GM12878 (cell line): ENCODE results near the gene PPM1N. TPM values are rescaled to one million over a fixed set of nuclear protein-coding genes. Genes with fewer than 3 reads are reported as not detected.

Source experiments
- ATAC-seq: fragments of 200-7000 bp; cut with Tn5 transposase; 3 replicates; pipeline ENCODE4 v1.9.1; 2020; ENCODE audit warnings: mild to moderate bottlenecking, moderate library complexity
- BruUV-seq: library from RNA; stranded (reverse); fragments of 400-500 nt; replicated peaks from 2 replicates; lab custom pipeline; 2021; lab: Mats Ljungman, UMichigan
- CTCF ChIA-PET: fragments of 300-600 bp; sonication (Branson Sonifier 250); formaldehyde crosslinking; extraction: SDS; loops from one replicate; lab custom pipeline; 2021; ENCODE audit warnings: inconsistent platforms; lab: Yijun Ruan, JAX
- POLR2A ChIA-PET: fragments of 350-600 bp; formaldehyde crosslinking; extraction: SDS; loops from one replicate; lab custom pipeline; 2021; ENCODE audit warnings: inconsistent platforms; lab: Charles Lee
- RAD21 ChIA-PET: fragments of 300-600 bp; sonication (Branson Sonifier 250); formaldehyde crosslinking; loops from one replicate; lab custom pipeline; 2023; ENCODE audit warnings: antibody characterized with exemption; ENCODE audit not compliant: unreplicated experiment; lab: Charles Lee
- SMC1A ChIA-PET: fragments of 300-600 bp; sonication (Branson Sonifier 250); formaldehyde crosslinking; loops from one replicate; lab custom pipeline; 2023; ENCODE audit not compliant: unreplicated experiment, uncharacterized antibody; lab: Charles Lee
- DNase-seq: peaks from one replicate; pipeline ENCODE4 v3.0.0-alpha.2; 2011; ENCODE audit warnings: low read depth, low spot score
- FAIRE-seq: peaks from 3 replicates; lab custom pipeline; 2011; peaks lifted over from hg19 to GRCh38; lab: Jason Lieb, UNC
- H2AFZ ChIP-seq: 2 replicates; pipeline ENCODE4 v1.6.0; 2011; ENCODE audit warnings: low read depth, low read length, control low read depth; ENCODE audit not compliant: control insufficient read depth
- H3K27ac ChIP-seq: 2 replicates; pipeline ENCODE4 v1.5.1; 2011; ENCODE audit warnings: control low read depth; ENCODE audit not compliant: control insufficient read depth, insufficient read depth
- H3K27me3 ChIP-seq, 2 experiments: replicated peaks in 1 of 2; 2 replicates each; pipeline versions ENCODE4 v1.6.0 to v1.6.1; 2011; ENCODE audit warnings: low read length in 1 of 2; ENCODE audit not compliant: control insufficient read depth in 2 of 2, insufficient read depth in 2 of 2
- H3K36me3 ChIP-seq, 2 experiments: 2 replicates each; pipeline ENCODE4 v1.5.1; 2011; ENCODE audit warnings: low read length in 1 of 2; ENCODE audit not compliant: control insufficient read depth in 2 of 2, insufficient read depth in 2 of 2
- H3K4me1 ChIP-seq: 2 replicates; pipeline ENCODE4 v1.6.1; 2011; ENCODE audit warnings: mild to moderate bottlenecking, low read length, moderate library complexity, mixed read lengths; ENCODE audit not compliant: control insufficient read depth, insufficient read depth
- H3K4me2 ChIP-seq: 2 replicates; pipeline ENCODE4 v1.6.0; 2011; ENCODE audit warnings: control low read depth; ENCODE audit not compliant: control insufficient read depth, insufficient read depth
- H3K4me3 ChIP-seq: fragments of 200-600 bp; sonication (generic); 2 replicates; pipeline ENCODE4 v1.5.1; 2016
- H3K79me2 ChIP-seq: 2 replicates; pipeline ENCODE4 v1.6.0; 2011; ENCODE audit warnings: low read length; ENCODE audit not compliant: control insufficient read depth, insufficient read depth
- H3K9ac ChIP-seq: 2 replicates; pipeline ENCODE4 v1.8.0; 2011; ENCODE audit warnings: low read length, control low read depth, mixed read lengths; ENCODE audit not compliant: control insufficient read depth, insufficient read depth
- H3K9me3 ChIP-seq: replicated peaks from 3 replicates; pipeline ENCODE4 v1.5.1; 2011; ENCODE audit warnings: mild to moderate bottlenecking, low read length; ENCODE audit not compliant: control insufficient read depth, insufficient read depth
- H4K20me1 ChIP-seq: 2 replicates; pipeline ENCODE4 v1.6.0; 2011; ENCODE audit not compliant: control insufficient read depth, insufficient read depth
- EP300 ChIP-seq, 2 experiments: fragments of 150-350 bp in 1 of 2; IDR thresholded peaks; 2 replicates each; pipeline ENCODE4 v1.6.1; 2011 to 2012; ENCODE audit warnings: low read depth in 2 of 2, low read length in 2 of 2, borderline replicate concordance in 1 of 2, improper control_type of control experiment in 1 of 2, inconsistent platforms in 1 of 2; ENCODE audit not compliant: control insufficient read depth in 1 of 2
- ETV6 ChIP-seq, 2 experiments: fragments of 450-650 bp in 1 of 2; IDR thresholded peaks in 1 of 2; conservative IDR thresholded peaks in 1 of 2; 2 replicates each; pipeline ENCODE4 v1.6.1; 2014; ENCODE audit warnings: antibody characterized with exemption in 1 of 2, borderline replicate concordance in 1 of 2, low read depth in 1 of 2, mild to moderate bottlenecking in 1 of 2, moderate library complexity in 1 of 2
- GABPA ChIP-seq: IDR thresholded peaks from 2 replicates; pipeline ENCODE4 v1.6.1; 2014; ENCODE audit warnings: antibody characterized with exemption, low read depth, mild to moderate bottlenecking, inconsistent platforms
- GATAD2B ChIP-seq: fragments of 450-650 bp; conservative IDR thresholded peaks from 2 replicates; pipeline ENCODE4 v1.6.1; 2017; ENCODE audit warnings: low read depth, mild to moderate bottlenecking, moderate library complexity
- LARP7 ChIP-seq: fragments of 450-650 bp; IDR thresholded peaks from 2 replicates; pipeline ENCODE4 v1.6.1; 2017; ENCODE audit warnings: mild to moderate bottlenecking
- MEF2A ChIP-seq: IDR thresholded peaks from 2 replicates; pipeline ENCODE4 v1.6.1; 2011; ENCODE audit warnings: low read depth, mild to moderate bottlenecking, low read length, moderate library complexity; ENCODE audit not compliant: insufficient read depth
- NBN ChIP-seq: fragments of 450-650 bp; IDR thresholded peaks from 2 replicates; pipeline ENCODE4 v1.6.1; 2016
- RB1 ChIP-seq: fragments of 450-650 bp; formaldehyde crosslinking; IDR thresholded peaks from 2 replicates; pipeline ENCODE4 v1.6.1; 2017; ENCODE audit warnings: mild to moderate bottlenecking, borderline replicate concordance
- RCOR1 ChIP-seq: conservative IDR thresholded peaks from 2 replicates; pipeline ENCODE4 v1.6.1; 2012; ENCODE audit warnings: low read depth, low read length, improper control_type of control experiment
- RELA ChIP-seq: fragments of 450-650 bp; IDR thresholded peaks from 2 replicates; pipeline ENCODE4 v1.8.0; 2014; ENCODE audit warnings: borderline replicate concordance; ENCODE audit not compliant: partially characterized antibody
- TARDBP ChIP-seq: IDR thresholded peaks from 2 replicates; pipeline ENCODE4 v1.6.1; 2016; ENCODE audit warnings: borderline replicate concordance
- ZNF207 ChIP-seq: fragments of 450-650 bp; IDR thresholded peaks from 2 replicates; pipeline ENCODE4 v1.6.1; 2014; ENCODE audit warnings: antibody characterized with exemption, mild to moderate bottlenecking, borderline replicate concordance
- WGBS: methylation state at CpG from one replicate; pipeline ENCODE4 v1.1.6; 2016; ENCODE audit warnings: low lambda C conversion rate; ENCODE audit not compliant: insufficient replicate concordance, insufficient coverage; ENCODE audit errors: missing lambda C conversion rate; 5-methylcytosine and 5-hydroxymethylcytosine counted together
- in situ Hi-C: fragments of 300-500 bp; cut with MboI; formaldehyde crosslinking; loops from 9 replicates; pipeline ENCODE4 v1.14.3; 2018; ENCODE audit warnings: mixed read lengths
- intact Hi-C: fragments of 100-400 bp; cut with micrococcal nuclease; formaldehyde crosslinking; loops from one replicate; pipeline ENCODE4 v1.14.2; 2022; ENCODE audit not compliant: unreplicated experiment
- polyA plus RNA-seq, 11 experiments: library from polyadenylated mRNA; depleted of rRNA in 4 of 11; unstranded in 6 of 11; stranded (reverse) in 5 of 11; fragments of >200 nt; fragmentation: Nextera tagmentation in 4 of 11; fragmentation: Illumina TruSeq in 1 of 11; extraction: Ambion mirVana in 4 of 11; extraction: Trizol in 1 of 11; gene quantifications; 1 replicate in 1 of 11; 2 replicates in 10 of 11; pipeline versions ENCODE4 v1.2.1 to v1.2.3, GENCODE V29; 2011 to 2016; ENCODE audit warnings: inconsistent platforms in 2 of 11, missing spikeins in 2 of 11, low read depth in 1 of 11
- total RNA-seq, 4 experiments: library from RNA; depleted of rRNA in 3 of 4; stranded (reverse); fragments of >200 nt in 3 of 4; fragmentation: Illumina TruSeq in 1 of 4; extraction: Trizol in 1 of 4; gene quantifications; 2 replicates each; pipeline versions ENCODE4 v1.2.1 to v1.2.3, GENCODE V29; 2013 to 2021
- TF ChIP-seq, protein P1 (sequence below): fragments of 450-650 bp; IDR thresholded peaks from 2 replicates; pipeline ENCODE4 v1.6.1; 2018; ENCODE audit warnings: mild to moderate bottlenecking, low read depth, moderate library complexity; ENCODE audit not compliant: partially characterized antibody
- TF ChIP-seq, protein P2 (sequence below): IDR thresholded peaks from 2 replicates; pipeline ENCODE4 v1.6.1; 2011; ENCODE audit warnings: low read depth, mild to moderate bottlenecking, low read length, moderate library complexity, borderline replicate concordance; ENCODE audit errors: extremely low read depth
- TF ChIP-seq, protein P3 (sequence below), 3 experiments: IDR thresholded peaks in 2 of 3; conservative IDR thresholded peaks in 1 of 3; 2 replicates each; pipeline ENCODE4 v1.5.1; 2011; ENCODE audit warnings: low read depth in 3 of 3, low read length in 3 of 3, mild to moderate bottlenecking in 3 of 3, control low read depth in 2 of 3, moderate library complexity in 2 of 3, inconsistent platforms in 1 of 3, mixed read lengths in 1 of 3; ENCODE audit not compliant: control insufficient read depth in 2 of 3, insufficient read depth in 1 of 3; ENCODE audit errors: extremely low read depth in 1 of 3

Gene PPM1N
- total and polyA plus RNA-seq, 10 of the 15 experiments (the other 5 are each of a cell fraction or from before 2014, with no cell fraction given) = 1.6 to 5.4 (median 3.7) TPM

DNA sequence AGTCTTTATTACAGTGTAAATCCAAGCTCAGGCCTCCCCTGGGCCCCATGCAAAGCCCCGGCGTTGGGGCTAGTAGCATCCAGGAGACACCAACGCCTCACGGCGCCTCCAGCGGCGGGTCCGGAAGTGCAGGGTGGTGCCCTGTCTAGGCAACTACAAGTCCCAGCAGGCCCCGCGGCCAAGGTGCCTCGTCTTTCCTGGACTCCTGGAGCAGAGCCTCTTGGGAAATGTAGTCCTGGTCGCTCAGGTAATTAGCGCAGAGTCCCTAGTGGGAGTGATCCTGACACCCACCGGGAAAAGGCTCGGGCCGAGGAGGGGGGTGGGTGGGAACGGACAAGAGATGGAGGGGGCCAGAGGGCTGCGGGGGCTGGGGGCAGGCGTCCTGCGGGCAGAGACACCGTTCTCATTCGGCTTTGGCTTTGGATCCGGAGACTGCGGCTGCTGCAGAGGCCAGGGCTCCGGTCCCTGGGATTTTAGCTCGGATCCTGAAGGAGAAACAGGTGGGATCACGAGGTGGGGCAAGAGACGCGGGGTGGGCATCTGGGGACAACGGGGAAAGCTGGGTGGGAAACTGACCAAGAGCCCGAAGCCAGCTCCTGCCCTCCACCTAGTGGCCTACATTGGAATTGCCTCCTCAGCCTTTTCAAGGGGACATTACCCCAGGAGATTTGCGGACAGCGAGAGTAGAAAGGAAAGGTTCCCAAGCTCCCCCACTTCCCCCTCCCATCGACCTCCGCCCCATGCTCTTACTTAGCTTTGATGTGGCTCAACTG lies 12.8 kb upstream of the PPM1N start:
- ChIA-PET CTCF (interaction anchor here (0.6 to 4.1 kb wide), 49 partner anchors 12 to 509 kb away, joined by 3 to 65 read pairs (median 5); partner anchors contain the start of genes EML2, ERCC1, FOSB and PPM1N), RAD21 (interaction anchor here (0.7 to 2.4 kb wide), 17 partner anchors 10 to 207 kb away, joined by 3 to 38 read pairs (median 4); partner anchors contain the start of genes EML2 and QPCTL), POLR2A (interaction anchor here (0.6 to 2.6 kb wide), 9 partner anchors 11 to 223 kb away, joined by 3 to 17 read pairs (median 6); partner anchors contain the start of gene RTN2), SMC1A (interaction anchor here (0.6 to 2.7 kb wide), 18 partner anchors 9 to 1699 kb away, joined by 3 to 16 read pairs (median 4); no protein-coding TSS in a partner anchor)
- WGBS = 2% methylated on average over 28 of the region's 35 CpGs
- Histone ChIP-seq H3K9me3 (no peaks in the 10 kb centered on the region), H3K4me1 (0 out of 2 replicates have a peak, but pooled peaks cover 3% of the 10 kb centered on the region), H3K27ac (0 out of 2 replicates have a peak overlapping the region, but pooled peaks have one; percentile 40), H3K36me3 (no peaks in the 10 kb centered on the region), H3K4me2 (peak overlapping the region; percentile 57), H3K27me3 (no peaks in the 10 kb centered on the region), H4K20me1 (no peaks in the 10 kb centered on the region), H3K79me2 (no peaks in the 10 kb centered on the region), H3K4me3 (peak overlapping the region; percentile 74), H3K9ac (peak overlapping the region; percentile 40; the same call in 1 of the 2 replicates), H2AFZ (peak overlapping the region; percentile 96)
- peak; percentile 99 for ATAC-seq
- in situ Hi-C loops = no loop called here
- FAIRE-seq = peak; percentile 94
- no TSS peak for BruUV-seq
- intact Hi-C loops = loop anchor here (10.0 kb wide), 1 partner anchor 391 kb away; the partner anchor contains the start of gene PPP1R37
- DNase-seq = peak; percentile 71
- peak; percentile 97 for TF ChIP-seq TARDBP
- TF ChIP-seq RELA = peak; percentile 46
- TF ChIP-seq, protein P1, sequence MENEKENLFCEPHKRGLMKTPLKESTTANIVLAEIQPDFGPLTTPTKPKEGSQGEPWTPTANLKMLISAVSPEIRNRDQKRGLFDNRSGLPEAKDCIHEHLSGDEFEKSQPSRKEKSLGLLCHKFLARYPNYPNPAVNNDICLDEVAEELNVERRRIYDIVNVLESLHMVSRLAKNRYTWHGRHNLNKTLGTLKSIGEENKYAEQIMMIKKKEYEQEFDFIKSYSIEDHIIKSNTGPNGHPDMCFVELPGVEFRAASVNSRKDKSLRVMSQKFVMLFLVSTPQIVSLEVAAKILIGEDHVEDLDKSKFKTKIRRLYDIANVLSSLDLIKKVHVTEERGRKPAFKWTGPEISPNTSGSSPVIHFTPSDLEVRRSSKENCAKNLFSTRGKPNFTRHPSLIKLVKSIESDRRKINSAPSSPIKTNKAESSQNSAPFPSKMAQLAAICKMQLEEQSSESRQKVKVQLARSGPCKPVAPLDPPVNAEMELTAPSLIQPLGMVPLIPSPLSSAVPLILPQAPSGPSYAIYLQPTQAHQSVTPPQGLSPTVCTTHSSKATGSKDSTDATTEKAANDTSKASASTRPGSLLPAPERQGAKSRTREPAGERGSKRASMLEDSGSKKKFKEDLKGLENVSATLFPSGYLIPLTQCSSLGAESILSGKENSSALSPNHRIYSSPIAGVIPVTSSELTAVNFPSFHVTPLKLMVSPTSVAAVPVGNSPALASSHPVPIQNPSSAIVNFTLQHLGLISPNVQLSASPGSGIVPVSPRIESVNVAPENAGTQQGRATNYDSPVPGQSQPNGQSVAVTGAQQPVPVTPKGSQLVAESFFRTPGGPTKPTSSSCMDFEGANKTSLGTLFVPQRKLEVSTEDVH = no peak
- TF ChIP-seq ETV6 (conservative IDR thresholded peaks at IDR 0.05 in 1 of 2, IDR thresholded peaks at IDR 0.05 in 1 of 2; ENCODE audit: borderline replicate concordance in 1 of 2, low read depth in 1 of 2) = no peak
- TF ChIP-seq, protein P2, sequence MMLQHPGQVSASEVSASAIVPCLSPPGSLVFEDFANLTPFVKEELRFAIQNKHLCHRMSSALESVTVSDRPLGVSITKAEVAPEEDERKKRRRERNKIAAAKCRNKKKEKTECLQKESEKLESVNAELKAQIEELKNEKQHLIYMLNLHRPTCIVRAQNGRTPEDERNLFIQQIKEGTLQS = peak; percentile 73; the same call in 1 of the 2 replicates
- TF ChIP-seq RCOR1 = no peak
- 0 out of 2 replicates have a peak, but pooled peaks have one; percentile 17 for TF ChIP-seq RB1
- peak; percentile 74 for TF ChIP-seq NBN
- 0 out of 2 replicates have a peak, but pooled peaks have one; percentile 35 for TF ChIP-seq ZNF207
- TF ChIP-seq LARP7 = no peak
- TF ChIP-seq MEF2A = 0 out of 2 replicates have a peak, but pooled peaks have one; percentile 25
- no peak for TF ChIP-seq EP300 (IDR thresholded peaks at IDR 0.05; ENCODE audit: borderline replicate concordance in 1 of 2, control insufficient read depth in 1 of 2, low read depth in 2 of 2, low read length in 2 of 2)
- 0 out of 2 replicates have a peak, but pooled peaks have one; percentile 12 for TF ChIP-seq GATAD2B
- TF ChIP-seq GABPA = peak; percentile 83
- TF ChIP-seq, protein P3, sequence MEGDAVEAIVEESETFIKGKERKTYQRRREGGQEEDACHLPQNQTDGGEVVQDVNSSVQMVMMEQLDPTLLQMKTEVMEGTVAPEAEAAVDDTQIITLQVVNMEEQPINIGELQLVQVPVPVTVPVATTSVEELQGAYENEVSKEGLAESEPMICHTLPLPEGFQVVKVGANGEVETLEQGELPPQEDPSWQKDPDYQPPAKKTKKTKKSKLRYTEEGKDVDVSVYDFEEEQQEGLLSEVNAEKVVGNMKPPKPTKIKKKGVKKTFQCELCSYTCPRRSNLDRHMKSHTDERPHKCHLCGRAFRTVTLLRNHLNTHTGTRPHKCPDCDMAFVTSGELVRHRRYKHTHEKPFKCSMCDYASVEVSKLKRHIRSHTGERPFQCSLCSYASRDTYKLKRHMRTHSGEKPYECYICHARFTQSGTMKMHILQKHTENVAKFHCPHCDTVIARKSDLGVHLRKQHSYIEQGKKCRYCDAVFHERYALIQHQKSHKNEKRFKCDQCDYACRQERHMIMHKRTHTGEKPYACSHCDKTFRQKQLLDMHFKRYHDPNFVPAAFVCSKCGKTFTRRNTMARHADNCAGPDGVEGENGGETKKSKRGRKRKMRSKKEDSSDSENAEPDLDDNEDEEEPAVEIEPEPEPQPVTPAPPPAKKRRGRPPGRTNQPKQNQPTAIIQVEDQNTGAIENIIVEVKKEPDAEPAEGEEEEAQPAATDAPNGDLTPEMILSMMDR (IDR thresholded peaks at IDR 0.05 in 2 of 3, conservative IDR thresholded peaks at IDR 0.05 in 1 of 3; ENCODE audit: control insufficient read depth in 2 of 3, extremely low read depth in 1 of 3, insufficient read depth in 1 of 3, low read depth in 3 of 3, low read length in 3 of 3) = peak; percentile 91 to 98 (median 96)
